AG04450 (cell line): ENCODE results near the gene MYO10. TPM values are rescaled to one million over a fixed set of nuclear protein-coding genes. Genes with fewer than 3 reads are reported as not detected.

Experiments used
- CTCF ChIA-PET: fragments of 300-600, 350-600 bp; formaldehyde crosslinking; extraction: SDS; loops from one replicate; lab custom pipeline; 2022; ENCODE audit warnings: antibody characterized with exemption, inconsistent platforms; lab: Charles Lee
- POLR2A ChIA-PET: fragments of 350-600 bp; formaldehyde crosslinking; extraction: SDS; loops from one replicate; lab custom pipeline; 2021; ENCODE audit warnings: antibody characterized with exemption, inconsistent platforms; lab: Yijun Ruan, JAX
- DNase-seq: peaks from one replicate; pipeline ENCODE4 v3.0.0-alpha.2; 2011; ENCODE audit warnings: low read depth, low spot score
- H3K27ac ChIP-seq: one replicate; pipeline ENCODE4 v1.5.1; 2012; ENCODE audit warnings: low read depth, low read length, control low read depth
- H3K27me3 ChIP-seq: one replicate; pipeline ENCODE4 v1.6.0; 2012; ENCODE audit warnings: low read length; ENCODE audit not compliant: control insufficient read depth, insufficient read depth
- H3K4me3 ChIP-seq: 2 replicates; pipeline ENCODE4 v1.5.1; 2011; ENCODE audit warnings: mild to moderate bottlenecking, low read depth, low read length, control low read depth
- H3K9me3 ChIP-seq: 2 replicates; pipeline ENCODE4 v1.5.1; 2012; ENCODE audit warnings: low read length; ENCODE audit not compliant: control insufficient read depth, insufficient read depth
- polyA plus RNA-seq: library from polyadenylated mRNA; depleted of rRNA; stranded (reverse); fragments of >200 nt; gene quantifications from 2 replicates; pipeline ENCODE4 v1.2.3, GENCODE V29; 2011
- TF ChIP-seq, protein P1 (sequence below): IDR thresholded peaks from 2 replicates; pipeline ENCODE4 v1.5.1; 2011; ENCODE audit warnings: low read depth, low read length, control low read depth, inconsistent platforms

The MYO10 gene
- polyA plus RNA-seq, 1 experiment = 37.0 TPM

DNA sequence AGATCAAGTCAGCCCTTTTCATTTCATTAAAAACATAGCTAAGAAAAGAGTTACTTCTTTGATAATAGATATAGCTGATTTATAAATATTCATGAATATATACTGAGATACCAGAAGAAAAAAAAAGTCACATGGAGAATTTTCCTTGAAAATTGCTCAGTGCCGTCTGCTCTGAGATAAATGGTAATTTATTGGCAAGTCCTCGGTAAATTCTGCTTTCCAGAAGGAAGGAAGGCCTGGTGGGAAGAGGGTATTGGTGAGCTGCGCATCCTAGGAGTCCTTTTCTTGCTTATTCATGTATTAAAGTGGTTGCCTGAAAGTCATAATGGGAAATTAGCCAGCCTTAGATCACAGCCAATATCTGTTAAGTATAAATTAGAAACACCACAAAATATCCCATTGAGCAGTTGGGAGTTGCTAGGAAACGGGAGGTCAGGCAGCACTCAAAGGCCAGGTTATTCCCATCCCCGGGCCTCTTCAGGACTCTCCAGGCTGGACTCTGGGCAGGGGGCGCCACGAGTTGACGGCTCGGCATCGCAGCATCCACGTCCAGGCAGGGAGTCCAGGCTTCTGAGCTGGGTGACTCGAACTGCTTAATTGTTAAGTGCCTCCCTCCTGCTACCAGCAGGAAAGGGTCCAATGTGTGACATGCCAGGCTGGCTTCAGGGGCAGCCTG lies 202.6 kb downstream of the MYO10 start:
- Histone ChIP-seq H3K27ac (no peak overlapping the region), H3K9me3 (no peaks in the 10 kb centered on the region), H3K4me3 (no peak overlapping the region), H3K27me3 (no peaks in the 10 kb centered on the region)
- POLR2A ChIA-PET = no interaction called here
- TF ChIP-seq, protein P1, sequence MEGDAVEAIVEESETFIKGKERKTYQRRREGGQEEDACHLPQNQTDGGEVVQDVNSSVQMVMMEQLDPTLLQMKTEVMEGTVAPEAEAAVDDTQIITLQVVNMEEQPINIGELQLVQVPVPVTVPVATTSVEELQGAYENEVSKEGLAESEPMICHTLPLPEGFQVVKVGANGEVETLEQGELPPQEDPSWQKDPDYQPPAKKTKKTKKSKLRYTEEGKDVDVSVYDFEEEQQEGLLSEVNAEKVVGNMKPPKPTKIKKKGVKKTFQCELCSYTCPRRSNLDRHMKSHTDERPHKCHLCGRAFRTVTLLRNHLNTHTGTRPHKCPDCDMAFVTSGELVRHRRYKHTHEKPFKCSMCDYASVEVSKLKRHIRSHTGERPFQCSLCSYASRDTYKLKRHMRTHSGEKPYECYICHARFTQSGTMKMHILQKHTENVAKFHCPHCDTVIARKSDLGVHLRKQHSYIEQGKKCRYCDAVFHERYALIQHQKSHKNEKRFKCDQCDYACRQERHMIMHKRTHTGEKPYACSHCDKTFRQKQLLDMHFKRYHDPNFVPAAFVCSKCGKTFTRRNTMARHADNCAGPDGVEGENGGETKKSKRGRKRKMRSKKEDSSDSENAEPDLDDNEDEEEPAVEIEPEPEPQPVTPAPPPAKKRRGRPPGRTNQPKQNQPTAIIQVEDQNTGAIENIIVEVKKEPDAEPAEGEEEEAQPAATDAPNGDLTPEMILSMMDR = no peak
- CTCF ChIA-PET = interaction anchor here (0.9 to 1.2 kb wide), 2 partner anchors 18 to 21 kb away, joined by 3 to 4 read pairs; no protein-coding TSS in a partner anchor
- no peak for DNase-seq

DNA sequence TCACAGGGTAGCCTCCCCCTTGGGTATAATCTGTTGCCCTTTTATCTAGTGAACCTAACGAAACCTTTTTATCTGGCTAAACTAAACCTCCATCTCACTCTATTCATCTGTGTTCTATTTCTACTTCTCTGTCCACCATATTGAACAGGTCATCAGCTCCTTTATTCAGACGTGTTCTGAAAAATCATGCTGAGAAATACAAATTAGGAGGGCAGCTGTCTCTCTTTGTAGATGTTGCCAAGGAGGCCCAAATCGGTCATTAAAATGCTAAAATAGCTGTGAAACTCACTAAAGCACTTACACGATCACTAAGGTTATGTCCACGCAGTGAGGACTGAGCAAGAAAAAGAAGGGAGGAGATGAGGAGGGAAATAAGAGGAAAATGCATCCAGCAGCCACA lies 203.7 kb downstream of the MYO10 start:
- POLR2A ChIA-PET = no interaction called here
- Histone ChIP-seq H3K27me3 (no peaks in the 10 kb centered on the region), H3K27ac (no peak overlapping the region), H3K4me3 (no peak overlapping the region), H3K9me3 (no peaks in the 10 kb centered on the region)
- CTCF ChIA-PET = interaction anchor here (0.9 to 1.2 kb wide), 2 partner anchors 17 to 20 kb away, joined by 3 to 4 read pairs; no protein-coding TSS in a partner anchor
- DNase-seq = no peak
- TF ChIP-seq, protein P1 = no peak

DNA sequence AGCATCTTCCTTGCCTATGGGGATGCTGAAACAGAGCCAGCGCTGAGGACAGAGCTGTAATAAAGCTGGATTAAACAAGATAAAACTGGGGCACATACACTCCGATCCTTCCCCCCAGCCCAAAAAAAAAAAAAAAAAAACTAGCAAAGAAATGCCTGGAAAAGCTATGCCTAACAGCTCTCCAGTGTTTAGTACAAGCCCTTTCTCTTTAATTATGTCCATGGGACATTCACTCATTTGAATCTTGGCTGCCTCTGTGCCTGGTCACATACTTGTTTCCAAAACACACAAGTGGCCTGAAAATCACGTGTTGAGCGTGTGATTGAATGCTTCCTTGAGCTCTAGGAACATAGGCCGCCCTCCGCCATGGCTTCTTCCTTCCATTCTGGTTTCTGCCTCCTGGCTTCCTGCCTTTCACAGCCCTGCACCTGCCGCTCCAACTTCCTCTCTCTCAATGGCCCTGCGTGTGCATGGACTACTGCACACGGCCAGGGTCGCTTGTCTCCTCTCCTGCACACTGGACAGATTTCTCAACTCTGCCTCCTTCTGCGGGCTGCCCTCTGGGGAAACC lies 208.2 kb downstream of the MYO10 start:
- Histone ChIP-seq H3K27me3 (no peaks in the 10 kb centered on the region), H3K27ac (no peak overlapping the region), H3K4me3 (no peak overlapping the region), H3K9me3 (no peaks in the 10 kb centered on the region)
- ChIA-PET POLR2A (interaction anchor here (0.6 kb wide), 1 partner anchor 266 kb away, joined by 3 read pairs; no protein-coding TSS in a partner anchor), CTCF (interaction anchor here (0.6 kb wide), 1 partner anchor 33 kb away, joined by 4 read pairs; no protein-coding TSS in a partner anchor)
- TF ChIP-seq, protein P1 = no peak
- no peak for DNase-seq

DNA sequence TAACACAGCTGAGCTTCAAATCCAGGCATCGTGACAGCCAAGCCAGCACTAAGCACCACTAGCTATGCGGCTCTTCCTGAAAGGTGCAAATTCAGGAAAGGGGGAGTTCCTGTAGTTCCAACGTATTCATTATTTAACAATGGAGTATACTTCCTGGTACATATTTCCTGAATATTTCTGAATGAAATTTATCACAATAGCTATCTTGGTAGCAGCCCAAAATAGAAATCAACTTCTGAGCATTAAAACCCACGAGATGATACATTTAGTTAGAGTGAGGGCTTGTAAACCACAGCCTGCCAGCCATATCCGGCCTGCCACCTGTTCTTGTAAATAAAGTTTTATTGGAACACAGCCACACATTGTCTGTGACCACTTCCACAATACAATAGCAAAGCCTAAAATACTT lies 209.5 kb downstream of the MYO10 start:
- H3K27ac ChIP-seq = no peak overlapping the region
- no peak overlapping the region for H3K4me3 ChIP-seq
- ChIA-PET CTCF (no interaction called here), POLR2A (no interaction called here)
- TF ChIP-seq, protein P1 = no peak
- H3K27me3 ChIP-seq = no peaks in the 10 kb centered on the region
- DNase-seq = no peak
- H3K9me3 ChIP-seq = no peaks in the 10 kb centered on the region

DNA sequence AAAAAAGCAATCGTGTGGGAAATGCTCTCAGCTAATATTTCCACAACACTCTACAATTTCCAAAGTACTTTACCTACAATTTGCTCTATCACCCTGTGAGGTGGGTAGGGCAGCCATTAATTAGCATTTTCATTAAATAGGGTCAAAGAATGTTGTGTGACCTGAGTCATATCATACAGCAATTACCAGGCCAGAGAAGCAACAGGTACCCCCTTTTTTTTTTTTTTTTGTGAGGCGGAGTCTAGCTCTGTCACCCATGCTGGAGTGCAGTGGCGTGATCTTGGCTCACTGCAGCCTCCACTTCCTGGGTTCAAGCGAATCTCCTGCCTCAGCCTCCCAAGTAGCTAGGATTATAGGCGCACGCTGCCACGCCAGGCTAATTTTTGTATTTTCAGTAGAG lies 210.5 kb downstream of the MYO10 start:
- TF ChIP-seq, protein P1 = no peak
- no peak for DNase-seq
- ChIA-PET CTCF (no interaction called here), POLR2A (interaction anchor here (0.6 kb wide), 1 partner anchor 229 kb away, joined by 6 read pairs; no protein-coding TSS in a partner anchor)
- no peak overlapping the region for H3K27ac ChIP-seq
- H3K27me3 ChIP-seq = no peaks in the 10 kb centered on the region
- H3K9me3 ChIP-seq = no peaks in the 10 kb centered on the region
- H3K4me3 ChIP-seq = no peak overlapping the region
